ENCODE measurements around the gene TTLL6. TPM values are rescaled to one million over a fixed set of nuclear protein-coding genes. Genes with fewer than 3 reads are reported as not detected.

The TTLL6 gene
- total and polyA plus RNA-seq, 2 of the 4 experiments (the other 2 are of a cell fraction): not detected

- H2AK5ac ChIP-seq (ENCODE audit: low read depth, low read length): no peak overlapping the region
- no peak overlapping the region for H3K56ac ChIP-seq (ENCODE audit: extremely low read depth, insufficient read depth, low read length)
- no peak overlapping the region for H4K8ac ChIP-seq (ENCODE audit: low read depth in 2 of 2, low read length in 2 of 2)
- H3K18ac ChIP-seq (ENCODE audit: low read depth, low read length): no peak overlapping the region
- ChIA-PET POLR2A (ENCODE audit: unreplicated experiment) (no interaction called here), CTCF (no interaction called here)
- H3K27me3 ChIP-seq (ENCODE audit: control insufficient read depth, insufficient read depth, low read length): peaks cover 71% of the 10 kb centered on the region
- intact Hi-C loops (cut with micrococcal nuclease) (no loop called here), in situ Hi-C loops (cut with MboI; ENCODE audit: low sequenced_read_pairs) (no loop called here), dilution Hi-C loops (cut with HindIII; ENCODE audit: low sequenced_read_pairs, unreplicated experiment) (no loop called here)
- no peak overlapping the region for H3K4ac ChIP-seq (ENCODE audit: low read depth, low read length)
- no peak overlapping the region for H3K9ac ChIP-seq (ENCODE audit: low read depth, low read length)
- H3K36me3 ChIP-seq (ENCODE audit: control insufficient read depth, insufficient read depth, low read length): no peaks in the 10 kb centered on the region
- 20% methylated on average over 1 of the region's 5 CpGs; no CpG with 5 or more reads in 1 of the 2 experiments for WGBS, 2 experiments (ENCODE audit: extremely low coverage in 2 of 2, insufficient read length in 1 of 2)
- no peak overlapping the region for H2AFZ ChIP-seq (replicated peaks; ENCODE audit: low read length, poor library complexity)
- H3K23ac ChIP-seq (ENCODE audit: low read depth, low read length): no peak overlapping the region
- H2BK120ac ChIP-seq (ENCODE audit: low read depth, low read length): no peak overlapping the region
- H3K79me1 ChIP-seq (ENCODE audit: low read depth in 1 of 2, low read length in 2 of 2): no peaks in the 10 kb centered on the region
- H4K5ac ChIP-seq (ENCODE audit: low read depth, low read length): no peak overlapping the region
- H2AK9ac ChIP-seq (replicated peaks; ENCODE audit: low read depth, low read length, poor library complexity): no peak overlapping the region
- no peaks in the 10 kb centered on the region for H3K9me1 ChIP-seq (ENCODE audit: insufficient read depth, low read length)
- 0 out of 2 replicates have a peak, but pooled peaks cover 3% of the 10 kb centered on the region for H4K20me1 ChIP-seq (ENCODE audit: insufficient read depth, low read length)
- H4K91ac ChIP-seq (ENCODE audit: insufficient read depth, low read depth, low read length): no peak overlapping the region
- H2BK15ac ChIP-seq (ENCODE audit: low read depth, low read length): no peak overlapping the region
- H3K4me1 ChIP-seq (ENCODE audit: control insufficient read depth, insufficient read depth, low read length): no peaks in the 10 kb centered on the region
- no peak for ATAC-seq (ENCODE audit: low read depth)
- no TSS peak for BruUV-seq (replicated peaks)
- H3K4me2 ChIP-seq (ENCODE audit: low read depth, low read length): no peak overlapping the region
- H2BK20ac ChIP-seq (ENCODE audit: low read depth, low read length): no peak overlapping the region
- peaks cover 17% of the 10 kb centered on the region for H3K9me3 ChIP-seq (ENCODE audit: control insufficient read depth, insufficient read depth, low read length)
- TF ChIP-seq NFE2L2 (IDR thresholded peaks at IDR 0.05; ENCODE audit: low read depth, low read length) (no peak), MXI1 (IDR thresholded peaks at IDR 0.05; ENCODE audit: borderline replicate concordance, low read depth, low read length) (no peak), RCOR1 (IDR thresholded peaks at IDR 0.05; ENCODE audit: insufficient replicate concordance, low read length) (no peak), POLR2A (IDR thresholded peaks at IDR 0.05; ENCODE audit: low read depth, low read length) (no peak), MAZ (IDR thresholded peaks at IDR 0.05; ENCODE audit: borderline replicate concordance, low read depth, low read length) (no peak), BHLHE40 (IDR thresholded peaks at IDR 0.05; ENCODE audit: low read depth, low read length) (no peak), RFX5 (IDR thresholded peaks at IDR 0.05; ENCODE audit: low read depth, low read length) (no peak), CHD1 (IDR thresholded peaks at IDR 0.05; ENCODE audit: low read depth, low read length) (no peak), SMC3 (IDR thresholded peaks at IDR 0.05; ENCODE audit: low read depth, low read length) (no peak)
- TF ChIP-seq, protein P1, sequence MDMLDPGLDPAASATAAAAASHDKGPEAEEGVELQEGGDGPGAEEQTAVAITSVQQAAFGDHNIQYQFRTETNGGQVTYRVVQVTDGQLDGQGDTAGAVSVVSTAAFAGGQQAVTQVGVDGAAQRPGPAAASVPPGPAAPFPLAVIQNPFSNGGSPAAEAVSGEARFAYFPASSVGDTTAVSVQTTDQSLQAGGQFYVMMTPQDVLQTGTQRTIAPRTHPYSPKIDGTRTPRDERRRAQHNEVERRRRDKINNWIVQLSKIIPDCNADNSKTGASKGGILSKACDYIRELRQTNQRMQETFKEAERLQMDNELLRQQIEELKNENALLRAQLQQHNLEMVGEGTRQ (IDR thresholded peaks at IDR 0.05; ENCODE audit: low read depth, low read length): no peak
- no peak overlapping the region for H2BK5ac ChIP-seq (ENCODE audit: low read depth, low read length, poor library complexity, severe bottlenecking)
- H3K27ac ChIP-seq (ENCODE audit: insufficient read depth, low read length): no peak overlapping the region
- DNase-seq: no peak
- no peak overlapping the region for H3K4me3 ChIP-seq (ENCODE audit: insufficient read depth, low read depth, low read length)
- no peak overlapping the region for H3K14ac ChIP-seq (replicated peaks; ENCODE audit: low read depth, low read length)
Observed at GRCh38 chr17:48715496-48716399, 101.3 kb downstream of the TTLL6 start.
